CD4-positive, alpha-beta T cell (primary cell): ENCODE data around the gene FMO3. TPM values are rescaled to one million over a fixed set of nuclear protein-coding genes. Genes with fewer than 3 reads are reported as not detected.

Experiments
- ATAC-seq: fragments of 200-7000 bp; cut with Tn5 transposase; one replicate; pipeline ENCODE4 v1.10.0; 2022; ENCODE audit warnings: mild to moderate bottlenecking; ENCODE audit not compliant: poor library complexity
- CTCF ChIA-PET: fragments of 350-600 bp; sonication (Branson Sonifier 250); formaldehyde crosslinking; loops from one replicate; lab custom pipeline; 2021; ENCODE audit warnings: antibody characterized with exemption, inconsistent platforms; lab: Charles Lee
- POLR2A ChIA-PET: fragments of 350-600 bp; sonication (Branson Sonifier 250); formaldehyde crosslinking; loops from one replicate; lab custom pipeline; 2021; ENCODE audit warnings: antibody characterized with exemption, inconsistent platforms; lab: Charles Lee
- DNase-seq, 14 experiments: peaks; one replicate each; pipeline ENCODE4 v3.0.0-alpha.2; 2013 to 2020; ENCODE audit warnings: mixed read lengths in 2 of 14
- H3K27ac ChIP-seq, 2 donors: one replicate each; pipeline versions ENCODE4 v1.5.1 to v1.7.0; 2013; ENCODE audit warnings: low read length in 2 of 2, low read depth in 1 of 2, mild to moderate bottlenecking in 1 of 2
- H3K27me3 ChIP-seq, 2 experiments: 1 replicate in 1 of 2; 2 replicates in 1 of 2; pipeline versions ENCODE4 v1.6.1 to v1.7.0; 2013; ENCODE audit warnings: low read length in 2 of 2, control low read depth in 1 of 2, mild to moderate bottlenecking in 1 of 2, moderate library complexity in 1 of 2; ENCODE audit not compliant: insufficient read depth in 2 of 2, control insufficient read depth in 1 of 2
- H3K36me3 ChIP-seq: one replicate; pipeline ENCODE4 v1.6.1; 2013; ENCODE audit warnings: low read length, control low read depth; ENCODE audit not compliant: insufficient read depth
- H3K4me1 ChIP-seq: one replicate; pipeline ENCODE4 v1.6.1; 2013; ENCODE audit warnings: low read length, control low read depth; ENCODE audit not compliant: insufficient read depth
- H3K4me3 ChIP-seq: one replicate; pipeline ENCODE4 v1.5.1; 2013; ENCODE audit warnings: mild to moderate bottlenecking, low read length, moderate library complexity
- H3K9me3 ChIP-seq, 2 experiments: 1 replicate in 1 of 2; 2 replicates in 1 of 2; pipeline versions ENCODE4 v1.6.1 to v1.7.0; 2013; ENCODE audit warnings: low read length in 2 of 2, mild to moderate bottlenecking in 2 of 2, control low read depth in 1 of 2, moderate library complexity in 1 of 2; ENCODE audit not compliant: control insufficient read depth in 1 of 2, insufficient read depth in 1 of 2
- H3K27ac Mint-ChIP-seq: one replicate; pipeline ENCODE4 v1.8.0; 2020; ENCODE audit warnings: mixed read lengths
- H3K27me3 Mint-ChIP-seq: one replicate; pipeline ENCODE4 v1.8.0; 2021; ENCODE audit warnings: mixed read lengths
- H3K36me3 Mint-ChIP-seq: one replicate; pipeline ENCODE4 v1.8.0; 2021; ENCODE audit warnings: low read depth, mixed read lengths
- H3K4me1 Mint-ChIP-seq: one replicate; pipeline ENCODE4 v1.8.0; 2021; ENCODE audit warnings: low read depth, mixed read lengths
- H3K4me3 Mint-ChIP-seq: one replicate; pipeline ENCODE4 v1.8.0; 2020; ENCODE audit warnings: mild to moderate bottlenecking, mixed read lengths
- H3K9me3 Mint-ChIP-seq: one replicate; pipeline ENCODE4 v1.8.0; 2020; ENCODE audit warnings: mixed read lengths
- CTCF ChIP-seq: fragments of 200-600 bp; IDR thresholded peaks from one replicate; pipeline ENCODE4 v1.8.0; 2022; ENCODE audit warnings: antibody characterized with exemption, mild to moderate bottlenecking
- intact Hi-C, 2 experiments: fragments of 100-400 bp; cut with DNase I in 1 of 2; cut with micrococcal nuclease in 1 of 2; formaldehyde crosslinking; loops; one replicate each; pipeline versions ENCODE4 v1.15.1 to v1.9.0; 2023 to 2025; cut with DNase I, micrococcal nuclease
- total RNA-seq, 174 experiments: library from RNA in 2 of 174; stranded (reverse) in 2 of 174; gene quantifications; one replicate each; pipeline ENCODE4 v1.2.3 and lab custom pipeline; 2021 to 2026

The FMO3 gene
- total RNA-seq, 2 experiments from 2014 or later: not detected

- Histone ChIP-seq H3K4me1 (no peaks in the 10 kb centered on the region), H3K27me3 (peaks cover 0 to 3% of the 10 kb centered on the region in 2 experiments), H3K36me3 (no peaks in the 10 kb centered on the region), H3K27ac (no peak overlapping the region), H3K4me3 (no peak overlapping the region), H3K9me3 (peaks cover 0 to 5% of the 10 kb centered on the region in 2 experiments)
- ATAC-seq: no peak
- no peak for DNase-seq
- ChIA-PET CTCF (no interaction called here), POLR2A (no interaction called here)
- no peak overlapping the region for H3K27ac Mint-ChIP-seq
- H3K4me3 Mint-ChIP-seq: no peak overlapping the region
- no peaks in the 10 kb centered on the region for H3K4me1 Mint-ChIP-seq
- peaks cover 6% of the 10 kb centered on the region for H3K27me3 Mint-ChIP-seq
- no peaks in the 10 kb centered on the region for H3K36me3 Mint-ChIP-seq
- intact Hi-C loops: no loop called here
- no peak for TF ChIP-seq CTCF
- peaks cover 9% of the 10 kb centered on the region for H3K9me3 Mint-ChIP-seq
These were observed 37.8 kb downstream of the FMO3 start for GRCh38 chr1:171128463-171128862.

- Histone ChIP-seq H3K36me3 (no peaks in the 10 kb centered on the region), H3K4me1 (no peaks in the 10 kb centered on the region), H3K9me3 (no peaks in the 10 kb centered on the region), H3K4me3 (no peak overlapping the region), H3K27ac (no peak overlapping the region), H3K27me3 (no peaks in the 10 kb centered on the region)
- ATAC-seq: no peak
- no peak for TF ChIP-seq CTCF
- Mint-ChIP-seq H3K27ac (no peak overlapping the region), H3K9me3 (peaks cover 4% of the 10 kb centered on the region), H3K4me1 (no peaks in the 10 kb centered on the region), H3K27me3 (peaks cover 22% of the 10 kb centered on the region), H3K36me3 (no peaks in the 10 kb centered on the region), H3K4me3 (no peak overlapping the region)
- intact Hi-C loops: no loop called here
- CTCF ChIA-PET: no interaction called here
- DNase-seq: no peak
- POLR2A ChIA-PET: no interaction called here
These were observed 43.7 kb downstream of the FMO3 start for GRCh38 chr1:171134204-171134923.

GRCh38 chr1:171137580-171137979 is 46.9 kb downstream of the FMO3 start:
- Mint-ChIP-seq H3K4me1 (no peaks in the 10 kb centered on the region), H3K27me3 (peaks cover 40% of the 10 kb centered on the region), H3K4me3 (no peak overlapping the region), H3K9me3 (no peaks in the 10 kb centered on the region), H3K36me3 (no peaks in the 10 kb centered on the region), H3K27ac (no peak overlapping the region)
- Histone ChIP-seq H3K4me3 (no peak overlapping the region), H3K27ac (no peak overlapping the region), H3K27me3 (no peaks in the 10 kb centered on the region), H3K36me3 (no peaks in the 10 kb centered on the region), H3K9me3 (no peaks in the 10 kb centered on the region), H3K4me1 (no peaks in the 10 kb centered on the region)
- no peak for TF ChIP-seq CTCF
- ChIA-PET CTCF (no interaction called here), POLR2A (no interaction called here)
- ATAC-seq (no peak), DNase-seq (no peak)
- intact Hi-C loops: no loop called here
